K562 (cell line): Measurements from ENCODE around the gene ZNF837. TPM values are rescaled to one million over a fixed set of nuclear protein-coding genes. Genes with fewer than 3 reads are reported as not detected.

Experiments used
- DACH1 ChIP-seq: fragments of 450-650 bp; IDR thresholded peaks from 2 replicates; pipeline ENCODE4 v1.6.1; 2018; ENCODE audit not compliant: partially characterized antibody
- HMGN3 ChIP-seq: IDR thresholded peaks from 2 replicates; pipeline ENCODE4 v1.6.1; 2011; ENCODE audit warnings: borderline replicate concordance, low read depth, mild to moderate bottlenecking, mixed read lengths, low read length; ENCODE audit not compliant: insufficient read length; ENCODE audit errors: extremely low read depth
- NCOA1 ChIP-seq: fragments of 450-650 bp; IDR thresholded peaks from 2 replicates; pipeline ENCODE4 v1.6.1; 2016; ENCODE audit warnings: low read depth
- POU5F1 ChIP-seq: fragments of 150-350 bp; IDR thresholded peaks from 2 replicates; pipeline ENCODE4 v1.6.1; 2014; ENCODE audit warnings: borderline replicate concordance, low read length, low read depth, mild to moderate bottlenecking; ENCODE audit not compliant: partially characterized antibody
- RAD21 ChIP-seq, 2 experiments: fragments of 250-450 bp in 1 of 2; fragments of 450-650 bp in 1 of 2; sonication (Bioruptor Pico) in 1 of 2; formaldehyde crosslinking in 1 of 2; IDR thresholded peaks in 1 of 2; conservative IDR thresholded peaks in 1 of 2; 2 replicates each; pipeline versions ENCODE4 v1.4.0 to v1.8.0; 2020 to 2022; ENCODE audit warnings: mild to moderate bottlenecking in 2 of 2, moderate library complexity in 1 of 2
- SMARCE1 ChIP-seq: fragments of 450-650 bp; IDR thresholded peaks from 2 replicates; pipeline ENCODE4 v1.7.1; 2016; ENCODE audit warnings: mild to moderate bottlenecking
- ZFX ChIP-seq: sonication (generic); formaldehyde crosslinking; IDR thresholded peaks from 2 replicates; pipeline ENCODE4 v1.8.0; 2022; ENCODE audit warnings: mild to moderate bottlenecking, missing genetic modification reagents, moderate library complexity
- ZNF175 ChIP-seq: fragments of 200-800 bp; sonication (Bioruptor generic); IDR thresholded peaks from 2 replicates; pipeline ENCODE4 v1.6.1; 2016; ENCODE audit warnings: low read depth, mild to moderate bottlenecking, missing genetic modification characterization, missing compliant biosample characterization
- ZNF644 ChIP-seq: fragments of 200-800 bp; sonication (Bioruptor generic); IDR thresholded peaks from 2 replicates; pipeline ENCODE4 v1.6.1; 2016; ENCODE audit warnings: low read depth, missing genetic modification characterization, missing compliant biosample characterization
- ZNF668 ChIP-seq: fragments of 250-450 bp; sonication (Bioruptor Pico); IDR thresholded peaks from 2 replicates; pipeline ENCODE4 v1.8.0; 2022; ENCODE audit warnings: mild to moderate bottlenecking, inconsistent platforms
- ZNF76 ChIP-seq: fragments of 250-450 bp; sonication (Bioruptor Pico); IDR thresholded peaks from 2 replicates; pipeline ENCODE4 v1.4.0; 2020; ENCODE audit warnings: mild to moderate bottlenecking, moderate library complexity, borderline replicate concordance
- polyA plus RNA-seq, 8 experiments: library from polyadenylated mRNA; depleted of rRNA in 4 of 8; stranded (reverse) in 5 of 8; unstranded in 3 of 8; fragments of >200 nt; fragmentation: Nextera tagmentation in 2 of 8; fragmentation: Illumina TruSeq in 1 of 8; extraction: Ambion mirVana in 2 of 8; extraction: Trizol in 1 of 8; gene quantifications; 2 replicates each; pipeline versions ENCODE4 v1.2.1 to v1.2.3, GENCODE V29; 2011 to 2014; ENCODE audit warnings: inconsistent platforms in 1 of 8, missing spikeins in 1 of 8
- total RNA-seq, 7 experiments: library from RNA; depleted of rRNA in 6 of 7; stranded (reverse); fragments of >200 nt in 6 of 7; fragmentation: Illumina TruSeq in 2 of 7; extraction: Trizol in 2 of 7; gene quantifications; 2 replicates each; pipeline versions ENCODE4 v1.2.1 to v1.2.3, GENCODE V29; 2011 to 2021; ENCODE audit warnings: low replicate concordance in 1 of 7
- TF ChIP-seq, protein P1 (sequence below): sonication (generic); formaldehyde crosslinking; IDR thresholded peaks from 2 replicates; pipeline ENCODE4 v1.8.0; 2023; ENCODE audit warnings: mild to moderate bottlenecking, missing genetic modification reagents
- TF ChIP-seq, protein P2 (sequence below): fragments of 200-800 bp; sonication (Bioruptor generic); IDR thresholded peaks from 2 replicates; pipeline ENCODE4 v1.6.1; 2017; ENCODE audit warnings: missing genetic modification characterization, missing compliant biosample characterization
- TF ChIP-seq, protein P3 (sequence below): fragments of 200-800 bp; sonication (Bioruptor generic); IDR thresholded peaks from 2 replicates; pipeline ENCODE4 v1.6.1; 2017; ENCODE audit warnings: missing genetic modification characterization, missing compliant biosample characterization
- TF ChIP-seq, protein P4 (sequence below): fragments of 450-650 bp; formaldehyde crosslinking; IDR thresholded peaks from 2 replicates; pipeline ENCODE4 v1.4.0; 2020; ENCODE audit warnings: mild to moderate bottlenecking, moderate library complexity
- TF ChIP-seq, protein P5 (sequence below), 2 experiments: fragments of 250-450 bp in 1 of 2; fragments of 450-650 bp in 1 of 2; sonication (Bioruptor Pico) in 1 of 2; IDR thresholded peaks; 2 replicates each; pipeline versions ENCODE4 v1.6.1 to v1.8.0; 2016 to 2021; ENCODE audit warnings: mild to moderate bottlenecking in 2 of 2, moderate library complexity in 2 of 2, missing compliant biosample characterization in 1 of 2, missing genetic modification characterization in 1 of 2

Gene ZNF837
- total and polyA plus RNA-seq, 9 of the 15 experiments (the other 6 are each of a cell fraction or from before 2014, with no cell fraction given), result 0.11 to 2.1 (median 0.57) TPM; not detected in 4

DNA sequence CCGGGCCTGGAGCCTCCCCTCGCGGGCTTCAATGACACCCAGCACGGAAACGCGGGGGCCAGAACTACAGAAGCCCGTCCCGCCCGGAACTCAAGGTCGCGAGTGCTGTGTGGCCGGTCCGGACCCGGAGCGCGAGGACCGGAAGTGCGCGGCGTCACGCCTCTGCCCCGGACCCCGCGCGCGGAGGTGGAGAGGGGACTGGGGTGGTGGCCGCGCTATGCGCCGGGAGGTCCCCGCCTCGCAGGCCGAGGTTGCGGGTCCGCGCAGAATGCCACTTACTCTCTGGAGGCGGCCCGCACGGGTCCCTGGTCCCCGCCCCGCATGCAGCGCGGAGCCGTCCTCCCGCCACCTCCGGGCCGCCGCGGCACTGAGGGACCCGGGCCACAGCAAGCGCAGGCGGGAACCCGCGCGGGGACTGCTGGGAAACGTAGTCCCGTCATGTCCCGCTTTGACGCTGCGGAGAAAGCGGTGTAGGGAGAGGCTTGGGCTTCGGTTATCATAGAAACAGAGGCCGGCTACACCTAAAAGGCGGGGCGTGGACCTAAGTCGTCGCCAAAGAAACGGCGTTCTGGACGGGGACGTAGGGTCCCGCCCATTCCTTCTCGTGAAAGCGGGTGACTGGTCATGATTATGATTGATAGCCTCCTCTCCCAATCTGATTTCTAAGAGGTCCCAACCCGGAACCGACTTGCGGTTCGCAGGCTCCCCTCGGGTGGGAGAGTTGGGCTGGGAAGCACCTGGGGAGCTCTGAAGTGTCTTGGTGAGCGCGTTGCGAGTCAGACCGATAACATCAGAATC is at the start of gene ZNF837 (continued):
- TF ChIP-seq, protein P1, sequence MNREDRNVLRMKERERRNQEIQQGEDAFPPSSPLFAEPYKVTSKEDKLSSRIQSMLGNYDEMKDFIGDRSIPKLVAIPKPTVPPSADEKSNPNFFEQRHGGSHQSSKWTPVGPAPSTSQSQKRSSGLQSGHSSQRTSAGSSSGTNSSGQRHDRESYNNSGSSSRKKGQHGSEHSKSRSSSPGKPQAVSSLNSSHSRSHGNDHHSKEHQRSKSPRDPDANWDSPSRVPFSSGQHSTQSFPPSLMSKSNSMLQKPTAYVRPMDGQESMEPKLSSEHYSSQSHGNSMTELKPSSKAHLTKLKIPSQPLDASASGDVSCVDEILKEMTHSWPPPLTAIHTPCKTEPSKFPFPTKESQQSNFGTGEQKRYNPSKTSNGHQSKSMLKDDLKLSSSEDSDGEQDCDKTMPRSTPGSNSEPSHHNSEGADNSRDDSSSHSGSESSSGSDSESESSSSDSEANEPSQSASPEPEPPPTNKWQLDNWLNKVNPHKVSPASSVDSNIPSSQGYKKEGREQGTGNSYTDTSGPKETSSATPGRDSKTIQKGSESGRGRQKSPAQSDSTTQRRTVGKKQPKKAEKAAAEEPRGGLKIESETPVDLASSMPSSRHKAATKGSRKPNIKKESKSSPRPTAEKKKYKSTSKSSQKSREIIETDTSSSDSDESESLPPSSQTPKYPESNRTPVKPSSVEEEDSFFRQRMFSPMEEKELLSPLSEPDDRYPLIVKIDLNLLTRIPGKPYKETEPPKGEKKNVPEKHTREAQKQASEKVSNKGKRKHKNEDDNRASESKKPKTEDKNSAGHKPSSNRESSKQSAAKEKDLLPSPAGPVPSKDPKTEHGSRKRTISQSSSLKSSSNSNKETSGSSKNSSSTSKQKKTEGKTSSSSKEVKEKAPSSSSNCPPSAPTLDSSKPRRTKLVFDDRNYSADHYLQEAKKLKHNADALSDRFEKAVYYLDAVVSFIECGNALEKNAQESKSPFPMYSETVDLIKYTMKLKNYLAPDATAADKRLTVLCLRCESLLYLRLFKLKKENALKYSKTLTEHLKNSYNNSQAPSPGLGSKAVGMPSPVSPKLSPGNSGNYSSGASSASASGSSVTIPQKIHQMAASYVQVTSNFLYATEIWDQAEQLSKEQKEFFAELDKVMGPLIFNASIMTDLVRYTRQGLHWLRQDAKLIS, result 0 out of 2 replicates have a peak, but pooled peaks have one; percentile 11
- peak; percentile 100 for TF ChIP-seq ZFX (CRISPR knock-in tag)
- TF ChIP-seq SMARCE1, result no peak
- TF ChIP-seq NCOA1, result peak; percentile 98
- TF ChIP-seq POU5F1, result peak; percentile 28
- peak; percentile 95 for TF ChIP-seq HMGN3
- no peak for TF ChIP-seq ZNF175 (CRISPR knock-in tag)
- TF ChIP-seq, protein P2, sequence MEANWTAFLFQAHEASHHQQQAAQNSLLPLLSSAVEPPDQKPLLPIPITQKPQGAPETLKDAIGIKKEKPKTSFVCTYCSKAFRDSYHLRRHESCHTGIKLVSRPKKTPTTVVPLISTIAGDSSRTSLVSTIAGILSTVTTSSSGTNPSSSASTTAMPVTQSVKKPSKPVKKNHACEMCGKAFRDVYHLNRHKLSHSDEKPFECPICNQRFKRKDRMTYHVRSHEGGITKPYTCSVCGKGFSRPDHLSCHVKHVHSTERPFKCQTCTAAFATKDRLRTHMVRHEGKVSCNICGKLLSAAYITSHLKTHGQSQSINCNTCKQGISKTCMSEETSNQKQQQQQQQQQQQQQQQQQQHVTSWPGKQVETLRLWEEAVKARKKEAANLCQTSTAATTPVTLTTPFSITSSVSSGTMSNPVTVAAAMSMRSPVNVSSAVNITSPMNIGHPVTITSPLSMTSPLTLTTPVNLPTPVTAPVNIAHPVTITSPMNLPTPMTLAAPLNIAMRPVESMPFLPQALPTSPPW, result peak; percentile 72; the same call in 1 of the 2 replicates
- TF ChIP-seq ZNF668, result no peak
- TF ChIP-seq, protein P3, sequence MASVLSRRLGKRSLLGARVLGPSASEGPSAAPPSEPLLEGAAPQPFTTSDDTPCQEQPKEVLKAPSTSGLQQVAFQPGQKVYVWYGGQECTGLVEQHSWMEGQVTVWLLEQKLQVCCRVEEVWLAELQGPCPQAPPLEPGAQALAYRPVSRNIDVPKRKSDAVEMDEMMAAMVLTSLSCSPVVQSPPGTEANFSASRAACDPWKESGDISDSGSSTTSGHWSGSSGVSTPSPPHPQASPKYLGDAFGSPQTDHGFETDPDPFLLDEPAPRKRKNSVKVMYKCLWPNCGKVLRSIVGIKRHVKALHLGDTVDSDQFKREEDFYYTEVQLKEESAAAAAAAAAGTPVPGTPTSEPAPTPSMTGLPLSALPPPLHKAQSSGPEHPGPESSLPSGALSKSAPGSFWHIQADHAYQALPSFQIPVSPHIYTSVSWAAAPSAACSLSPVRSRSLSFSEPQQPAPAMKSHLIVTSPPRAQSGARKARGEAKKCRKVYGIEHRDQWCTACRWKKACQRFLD (CRISPR knock-in tag), result peak; percentile 89
- peak; percentile 23 to 31; a peak in 2 of 4 replicates for TF ChIP-seq RAD21 (CRISPR knock-in tag; conservative IDR thresholded peaks at IDR 0.05 in 1 of 2, IDR thresholded peaks at IDR 0.05 in 1 of 2)
- TF ChIP-seq DACH1, result peak; percentile 42
- no peak for TF ChIP-seq ZNF644 (tag)
- TF ChIP-seq, protein P4, sequence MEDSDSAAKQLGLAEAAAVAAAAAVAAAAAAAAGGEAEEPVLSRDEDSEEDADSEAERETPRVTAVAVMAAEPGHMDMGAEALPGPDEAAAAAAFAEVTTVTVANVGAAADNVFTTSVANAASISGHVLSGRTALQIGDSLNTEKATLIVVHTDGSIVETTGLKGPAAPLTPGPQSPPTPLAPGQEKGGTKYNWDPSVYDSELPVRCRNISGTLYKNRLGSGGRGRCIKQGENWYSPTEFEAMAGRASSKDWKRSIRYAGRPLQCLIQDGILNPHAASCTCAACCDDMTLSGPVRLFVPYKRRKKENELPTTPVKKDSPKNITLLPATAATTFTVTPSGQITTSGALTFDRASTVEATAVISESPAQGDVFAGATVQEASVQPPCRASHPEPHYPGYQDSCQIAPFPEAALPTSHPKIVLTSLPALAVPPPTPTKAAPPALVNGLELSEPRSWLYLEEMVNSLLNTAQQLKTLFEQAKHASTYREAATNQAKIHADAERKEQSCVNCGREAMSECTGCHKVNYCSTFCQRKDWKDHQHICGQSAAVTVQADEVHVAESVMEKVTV, result no peak
- TF ChIP-seq, protein P5, sequence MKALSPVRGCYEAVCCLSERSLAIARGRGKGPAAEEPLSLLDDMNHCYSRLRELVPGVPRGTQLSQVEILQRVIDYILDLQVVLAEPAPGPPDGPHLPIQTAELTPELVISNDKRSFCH (CRISPR knock-in tag; IDR thresholded peaks at IDR 0.05), result no peak
- TF ChIP-seq, protein P5 (tag; IDR thresholded peaks at IDR 0.05), result peak; percentile 91
- peak; percentile 79; the same call in 1 of the 2 replicates for TF ChIP-seq ZNF76
